H9 (cell line): ENCODE data around the gene UBE4A. TPM values are rescaled to one million over a fixed set of nuclear protein-coding genes. Genes with fewer than 3 reads are reported as not detected.

Experiments
- DNase-seq: peaks from one replicate; pipeline ENCODE4 v3.0.0-alpha.2; 2017
- H2AFZ ChIP-seq: one replicate; pipeline ENCODE4 v1.6.1; 2013; ENCODE audit warnings: mild to moderate bottlenecking, low read length, control low read depth, moderate library complexity
- H2AK5ac ChIP-seq: 2 replicates; pipeline ENCODE4 v1.6.1; 2013; ENCODE audit warnings: low read length, control low read depth, mixed read lengths; ENCODE audit not compliant: insufficient read length
- H2BK120ac ChIP-seq: one replicate; pipeline ENCODE4 v1.6.1; 2013; ENCODE audit warnings: low read depth, mild to moderate bottlenecking, low read length, control low read depth, inconsistent platforms; ENCODE audit not compliant: poor library complexity, severe bottlenecking
- H2BK12ac ChIP-seq: 2 replicates; pipeline ENCODE4 v1.6.1; 2013; ENCODE audit warnings: low read length, control low read depth, mixed read lengths, low read depth; ENCODE audit not compliant: insufficient read length
- H2BK15ac ChIP-seq: 2 replicates; pipeline ENCODE4 v1.6.1; 2013; ENCODE audit warnings: low read depth, low read length, control low read depth
- H2BK20ac ChIP-seq: one replicate; pipeline ENCODE4 v1.6.1; 2013; ENCODE audit warnings: low read depth, mild to moderate bottlenecking, low read length, control low read depth, inconsistent platforms; ENCODE audit not compliant: poor library complexity, severe bottlenecking
- H2BK5ac ChIP-seq: 2 replicates; pipeline ENCODE4 v1.6.1; 2013; ENCODE audit warnings: low read length, control low read depth, mixed read lengths; ENCODE audit not compliant: insufficient read length
- H3K14ac ChIP-seq: 2 replicates; pipeline ENCODE4 v1.6.1; 2013; ENCODE audit warnings: low read length, control low read depth; ENCODE audit not compliant: insufficient read depth
- H3K18ac ChIP-seq: 2 replicates; pipeline ENCODE4 v1.6.1; 2013; ENCODE audit warnings: low read depth, mild to moderate bottlenecking, mixed read lengths, low read length, control low read depth; ENCODE audit not compliant: insufficient read length
- H3K23ac ChIP-seq: 2 replicates; pipeline ENCODE4 v1.6.1; 2013; ENCODE audit warnings: low read length, control low read depth, mixed read lengths, low read depth; ENCODE audit not compliant: insufficient read length
- H3K23me2 ChIP-seq: 2 replicates; pipeline ENCODE4 v1.6.1; 2013; ENCODE audit warnings: low read depth, mild to moderate bottlenecking, mixed read lengths, low read length, control low read depth; ENCODE audit not compliant: insufficient read length, poor library complexity, severe bottlenecking
- H3K27ac ChIP-seq: 2 replicates; pipeline ENCODE4 v1.5.1; 2013; ENCODE audit warnings: low read length, control low read depth, mixed read lengths, low read depth; ENCODE audit not compliant: insufficient read length
- H3K27me3 ChIP-seq: 2 replicates; pipeline ENCODE4 v1.6.1; 2013; ENCODE audit warnings: low read length, control low read depth, inconsistent platforms; ENCODE audit not compliant: insufficient read depth
- H3K4ac ChIP-seq: 2 replicates; pipeline ENCODE4 v1.6.1; 2013; ENCODE audit warnings: low read depth, mild to moderate bottlenecking, control low read depth, inconsistent platforms, low read length, moderate library complexity
- H3K4me1 ChIP-seq: 2 replicates; pipeline ENCODE4 v1.6.1; 2013; ENCODE audit warnings: low read length, control low read depth, inconsistent platforms; ENCODE audit not compliant: insufficient read depth
- H3K4me2 ChIP-seq: 2 replicates; pipeline ENCODE4 v1.6.1; 2013; ENCODE audit warnings: low read length, control low read depth, mixed read lengths; ENCODE audit not compliant: insufficient read length, insufficient read depth
- H3K56ac ChIP-seq: 2 replicates; pipeline ENCODE4 v1.6.1; 2013; ENCODE audit warnings: low read depth, mild to moderate bottlenecking, mixed read lengths, low read length, control low read depth; ENCODE audit not compliant: insufficient read length
- H3K79me1 ChIP-seq: 2 replicates; pipeline ENCODE4 v1.6.1; 2013; ENCODE audit warnings: low read depth, mild to moderate bottlenecking, moderate library complexity, low read length, control low read depth, inconsistent platforms; ENCODE audit not compliant: insufficient read depth, poor library complexity, severe bottlenecking
- H3K79me2 ChIP-seq: 2 replicates; pipeline ENCODE4 v1.6.1; 2013; ENCODE audit warnings: low read length, control low read depth, inconsistent platforms; ENCODE audit not compliant: insufficient read depth
- H3K9ac ChIP-seq: 2 replicates; pipeline ENCODE4 v1.6.1; 2013; ENCODE audit warnings: low read length, control low read depth, mixed read lengths; ENCODE audit not compliant: insufficient read length; ENCODE audit errors: extremely low read depth
- H3K9me3 ChIP-seq: one replicate; pipeline ENCODE4 v1.6.1; 2013; ENCODE audit warnings: low read depth, low read length, inconsistent platforms; ENCODE audit not compliant: control insufficient read depth
- H3T11ph ChIP-seq: one replicate; pipeline ENCODE4 v1.6.1; 2013; ENCODE audit warnings: mild to moderate bottlenecking, low read length, control low read depth, inconsistent platforms
- H4K20me1 ChIP-seq: one replicate; pipeline ENCODE4 v1.6.1; 2013; ENCODE audit not compliant: control insufficient read depth, insufficient read length, insufficient read depth
- H4K5ac ChIP-seq: 2 replicates; pipeline ENCODE4 v1.6.1; 2013; ENCODE audit warnings: low read depth, mild to moderate bottlenecking, mixed read lengths, low read length, control low read depth; ENCODE audit not compliant: insufficient read length
- H4K8ac ChIP-seq: replicated peaks from 2 replicates; pipeline ENCODE4 v1.6.1; 2013; ENCODE audit warnings: low read length, control low read depth, mixed read lengths, low read depth; ENCODE audit not compliant: insufficient read length
- H4K91ac ChIP-seq: 2 replicates; pipeline ENCODE4 v1.6.1; 2013; ENCODE audit warnings: low read depth, mild to moderate bottlenecking, moderate library complexity, mixed read lengths, low read length, control low read depth; ENCODE audit not compliant: insufficient read length
- H3K27ac Mint-ChIP-seq, 3 experiments: 2 replicates in 2 of 3; 3 replicates in 1 of 3; pipeline ENCODE4 v1.8.0; 2020 to 2021; ENCODE audit warnings: mixed read lengths in 3 of 3, mild to moderate bottlenecking in 1 of 3, moderate library complexity in 1 of 3
- H3K27me3 Mint-ChIP-seq: 2 replicates; pipeline ENCODE4 v1.8.0; 2021; ENCODE audit warnings: low read depth, mild to moderate bottlenecking, moderate library complexity, mixed read lengths
- H3K36me3 Mint-ChIP-seq, 3 experiments: 2 replicates in 2 of 3; 3 replicates in 1 of 3; pipeline ENCODE4 v1.8.0; 2020 to 2021; ENCODE audit warnings: low read depth in 3 of 3, mixed read lengths in 3 of 3; ENCODE audit not compliant: insufficient read depth in 1 of 3
- H3K4me1 Mint-ChIP-seq, 2 experiments: 2 replicates each; pipeline ENCODE4 v1.8.0; 2020; ENCODE audit warnings: mixed read lengths in 2 of 2
- H3K4me3 Mint-ChIP-seq, 2 experiments: 2 replicates in 1 of 2; 3 replicates in 1 of 2; pipeline ENCODE4 v1.8.0; 2020 to 2021; ENCODE audit warnings: mild to moderate bottlenecking in 2 of 2, mixed read lengths in 2 of 2, moderate library complexity in 1 of 2
- H3K9me3 Mint-ChIP-seq, 2 experiments: 2 replicates in 1 of 2; 3 replicates in 1 of 2; pipeline ENCODE4 v1.8.0; 2020; ENCODE audit warnings: mild to moderate bottlenecking in 2 of 2, mixed read lengths in 2 of 2, moderate library complexity in 1 of 2
- CTCF ChIP-seq: fragments of 200-600 bp; sonication (generic); conservative IDR thresholded peaks from 3 replicates; pipeline ENCODE4 v1.8.0; 2021; ENCODE audit warnings: antibody characterized with exemption, mild to moderate bottlenecking
- WGBS: extraction: QIAGEN DNeasy Blood & Tissue Kit; methylation state at CpG from one replicate; pipeline ENCODE4 v1.1.7; 2013; ENCODE audit warnings: missing lambda C conversion rate, low lambda C conversion rate, mixed read lengths; ENCODE audit not compliant: insufficient read length; ENCODE audit errors: extremely low coverage; 5-methylcytosine and 5-hydroxymethylcytosine counted together
- total RNA-seq: library from RNA; stranded (reverse); gene quantifications from 2 replicates; pipeline ENCODE4 v1.2.1, GENCODE V29; 2021

Gene UBE4A
- total RNA-seq, 1 experiment from 2014 or later, result 33.7 TPM

- Histone ChIP-seq H3K79me1 (no peaks in the 10 kb centered on the region), H3K79me2 (peaks cover 5% of the 10 kb centered on the region; the same call in 1 of the 2 replicates), H3K27me3 (no peaks in the 10 kb centered on the region), H3K27ac (no peak overlapping the region), H2BK15ac (no peak overlapping the region), H3K9me3 (no peaks in the 10 kb centered on the region), H3T11ph (no peak overlapping the region), H2BK120ac (no peak overlapping the region), H3K23me2 (peaks cover 3% of the 10 kb centered on the region), H3K14ac (no peak overlapping the region), H3K4me2 (no peak overlapping the region), H4K20me1 (no peaks in the 10 kb centered on the region), H4K91ac (no peak overlapping the region), H4K8ac (no peak overlapping the region), H2BK5ac (no peak overlapping the region), H3K56ac (no peak overlapping the region), H3K9ac (no peak overlapping the region), H2AK5ac (no peak overlapping the region), H3K4ac (no peak overlapping the region), H2AFZ (no peak overlapping the region), H2BK12ac (no peak overlapping the region), H3K18ac (no peak overlapping the region), H3K23ac (no peak overlapping the region), H3K4me1 (peaks cover 3% of the 10 kb centered on the region; the same call in 1 of the 2 replicates), H4K5ac (no peak overlapping the region), H2BK20ac (no peak overlapping the region)
- WGBS, result no CpG with 5 or more reads among the region's 3 CpGs
- Mint-ChIP-seq H3K4me3 (no peak overlapping the region), H3K27me3 (peaks cover 28% of the 10 kb centered on the region), H3K36me3 (no peaks in the 10 kb centered on the region), H3K9me3 (peaks cover 0 to 4% of the 10 kb centered on the region in 2 experiments; a peak in 1 of 5 replicates), H3K4me1 (peaks cover 0 to 9% of the 10 kb centered on the region in 2 experiments), H3K27ac (no peak overlapping the region)
- DNase-seq, result no peak
- no peak for TF ChIP-seq CTCF
Measured at GRCh38 chr11:118358071-118358470, 1.3 kb upstream of the UBE4A start.
